Activated CD4-positive, alpha-beta T cell treated with anti-CD3 and anti-CD28 coated beads, Interleukin-2, amount 50 U/mL, for 4 hours (primary cell): ENCODE results near the gene IL31.

Experiments
- DNase-seq, 2 experiments: peaks; one replicate each; pipeline ENCODE4 v3.0.0-alpha.2; 2020

The IL31 gene

DNA sequence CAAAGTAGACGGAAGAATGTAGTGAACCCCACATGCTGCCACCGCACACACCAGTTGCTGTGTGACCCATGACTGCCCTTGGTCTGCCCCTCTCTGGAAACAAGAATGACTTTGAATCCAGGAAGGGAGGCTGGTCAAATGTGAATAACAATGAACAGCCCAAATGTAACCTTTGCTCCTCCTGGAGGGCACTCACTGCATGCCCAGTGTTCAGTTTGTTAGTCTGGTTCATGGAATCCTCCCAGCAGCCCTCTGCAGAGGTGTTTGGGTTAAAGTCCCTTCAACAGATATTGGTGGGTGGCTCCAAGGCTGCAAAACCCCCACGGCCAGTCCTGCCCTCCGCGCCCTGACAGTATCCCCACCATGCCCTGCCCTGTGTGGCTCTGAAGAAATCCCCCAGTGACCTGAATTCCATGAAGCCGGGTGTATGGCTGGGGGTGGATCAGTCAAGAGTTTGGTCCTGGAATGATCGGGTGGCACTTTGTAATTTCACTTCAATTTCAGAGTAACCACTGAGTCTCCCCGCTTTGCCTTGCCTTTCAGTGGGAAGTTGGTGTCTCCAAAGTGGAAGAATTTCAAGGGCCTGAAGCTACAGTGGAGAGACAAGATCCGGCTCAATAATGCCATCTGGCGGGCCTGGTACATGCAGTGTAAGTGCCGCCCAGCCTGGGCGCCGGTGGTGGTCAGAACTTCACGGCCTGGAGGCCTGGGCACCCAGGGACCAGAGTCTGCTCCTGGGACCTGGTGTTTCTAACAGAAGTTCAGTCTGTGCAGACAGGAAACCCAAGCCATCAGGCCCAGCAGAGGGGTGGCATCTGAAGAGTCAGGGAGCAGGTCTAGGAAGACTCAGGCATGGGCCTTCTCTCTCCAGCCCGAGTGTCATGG lies 47.1 kb downstream of the IL31 start:
- DNase-seq, result no peak

DNA sequence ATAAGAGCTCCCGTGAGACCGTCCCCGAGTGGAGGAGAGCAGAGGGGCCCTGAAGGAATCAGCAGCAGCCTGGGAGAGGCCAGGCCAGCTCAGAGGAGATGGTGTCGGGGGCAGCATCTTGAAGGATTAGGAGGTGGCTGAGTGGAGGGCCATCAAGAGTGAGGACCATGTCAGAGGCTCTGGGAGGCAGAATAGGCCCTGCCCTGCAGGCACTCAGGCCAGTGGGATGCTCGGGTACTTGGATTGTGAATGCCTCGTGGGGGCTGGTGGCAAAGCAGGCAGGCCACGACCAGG lies 47.7 kb downstream of the IL31 start:
- no peak for DNase-seq

DNA sequence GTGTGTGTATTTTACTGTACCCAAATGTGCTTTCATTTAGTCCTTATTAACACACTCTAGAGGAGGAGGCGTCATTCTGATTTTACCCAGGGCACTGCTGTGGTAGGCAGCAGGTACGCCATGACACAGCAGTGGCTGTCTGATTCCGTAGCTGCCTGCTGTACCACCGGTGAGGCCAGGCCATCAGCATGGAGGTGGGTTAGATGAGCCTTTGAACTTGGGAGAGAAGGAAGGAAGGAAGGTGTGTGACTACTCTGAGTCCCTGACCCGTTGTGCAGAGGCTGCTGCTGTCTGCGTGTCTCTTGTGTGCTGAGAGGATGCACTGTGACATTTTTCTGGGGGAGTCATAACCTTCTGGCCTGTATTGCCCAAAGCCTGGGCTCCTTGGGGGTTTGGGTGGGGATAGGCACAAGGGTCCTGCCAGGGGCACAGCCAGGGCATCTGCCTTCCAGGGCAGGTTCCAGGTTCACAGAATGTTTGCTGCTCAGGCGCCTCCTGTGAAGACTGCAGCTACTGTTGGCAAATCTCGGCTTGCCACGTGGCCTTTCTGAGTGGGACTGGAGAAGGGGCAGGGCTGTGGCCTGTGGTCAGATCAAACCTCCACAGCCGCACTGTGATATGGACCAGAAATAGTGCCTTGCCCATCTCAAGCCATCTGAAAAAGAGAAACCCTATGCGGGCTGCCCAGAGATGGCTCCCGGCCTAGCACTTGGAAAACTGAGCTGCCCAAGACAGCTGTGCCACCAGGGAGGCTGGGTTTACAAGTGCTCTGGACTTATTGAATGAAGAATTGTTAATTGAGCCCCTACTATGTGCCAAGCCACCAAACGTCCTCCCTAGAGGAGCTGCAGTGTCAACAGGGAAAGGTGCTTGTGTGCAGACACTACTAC lies 48.3 kb downstream of the IL31 start:
- DNase-seq, result no peak

DNA sequence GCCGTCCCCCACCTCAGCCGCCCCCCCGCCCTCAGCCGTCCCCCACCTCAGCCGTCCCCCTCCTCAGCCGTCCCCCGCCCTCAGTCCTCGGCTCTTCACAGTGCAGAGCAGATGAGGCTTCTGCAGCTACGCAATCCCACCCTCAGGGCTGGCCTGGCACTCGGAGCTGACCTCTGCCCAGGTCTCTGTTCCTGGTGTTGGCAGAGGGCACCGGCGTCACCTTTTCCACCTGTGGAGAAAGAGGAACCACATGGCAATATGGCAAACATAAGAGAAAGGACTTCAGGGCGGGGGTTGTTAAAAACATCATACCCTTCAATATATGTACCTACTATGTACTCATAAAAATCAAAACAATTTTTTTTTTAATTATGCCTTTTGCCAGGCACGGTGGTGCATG lies 49.7 kb downstream of the IL31 start:
- no peak for DNase-seq

DNA sequence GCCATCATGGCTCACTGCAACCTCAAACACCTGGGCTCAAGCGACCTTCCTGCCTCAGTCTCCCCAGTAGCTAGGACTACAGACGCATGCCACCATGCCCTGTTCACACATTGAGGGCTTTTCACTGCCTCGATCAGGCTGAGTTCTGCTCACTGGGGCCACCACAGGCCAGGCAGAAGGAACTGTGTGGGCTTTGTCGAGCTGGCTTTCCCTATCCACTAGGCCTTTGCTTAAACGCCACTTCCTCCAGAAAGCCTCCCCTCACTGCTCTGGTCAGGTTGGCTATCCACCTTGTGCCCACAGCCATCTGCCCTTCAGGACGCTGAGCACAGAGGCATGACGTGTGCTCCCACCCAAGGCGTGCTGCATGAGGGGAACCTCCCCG lies 50.3 kb downstream of the IL31 start:
- no peak for DNase-seq

DNA sequence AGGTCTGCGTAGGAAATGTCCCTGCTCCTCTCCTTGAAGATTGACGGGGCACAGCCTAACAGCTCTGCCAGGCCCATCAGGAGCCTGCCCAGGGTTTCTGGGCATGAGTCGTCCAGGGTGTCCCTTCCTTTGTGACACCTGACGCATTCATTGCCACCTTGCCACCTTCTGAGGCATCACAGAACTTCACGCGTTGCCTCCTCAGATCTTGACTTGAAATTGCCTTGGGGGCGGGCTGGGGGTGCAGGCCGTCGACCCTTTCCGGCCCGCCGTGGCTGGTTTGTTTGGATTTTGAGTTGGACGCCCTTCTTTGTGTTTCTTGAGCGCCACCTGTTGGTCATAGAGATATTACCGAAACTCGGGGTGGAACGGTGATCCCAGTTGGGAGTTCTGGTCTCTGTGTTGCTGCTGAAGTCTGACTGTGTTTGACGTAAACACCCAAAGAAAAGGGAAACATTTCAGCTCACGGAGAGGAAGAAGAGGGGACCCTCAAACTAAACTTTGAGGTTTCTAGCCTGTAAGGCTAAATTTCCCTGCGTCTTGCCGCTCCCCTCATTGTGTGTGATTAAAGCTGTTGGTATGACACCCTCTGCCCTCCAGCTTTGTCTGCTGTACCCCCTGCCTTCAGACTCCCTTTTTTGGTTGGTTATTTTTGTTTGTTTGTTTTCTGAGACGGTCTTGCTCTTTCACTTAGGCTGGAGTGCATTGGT lies 50.8 kb downstream of the IL31 start:
- peak; percentile 64 to 68 for DNase-seq
